Fibroblast of mammary gland (primary cell): ENCODE results near the gene TRPM3.

Experiments used
- DNase-seq: peaks from one replicate; pipeline ENCODE4 v3.0.0-alpha.2; 2010; ENCODE audit warnings: low read depth
- H3K4me3 ChIP-seq: 2 replicates; pipeline ENCODE4 v1.5.1; 2011; ENCODE audit warnings: low read depth, mild to moderate bottlenecking, low read length, moderate library complexity; ENCODE audit not compliant: control insufficient read depth
- TF ChIP-seq, protein P1 (sequence below): conservative IDR thresholded peaks from 2 replicates; pipeline ENCODE4 v1.5.1; 2011; ENCODE audit warnings: low read depth, low read length, inconsistent platforms; ENCODE audit not compliant: control insufficient read depth, insufficient read depth

TRPM3 gene

DNA sequence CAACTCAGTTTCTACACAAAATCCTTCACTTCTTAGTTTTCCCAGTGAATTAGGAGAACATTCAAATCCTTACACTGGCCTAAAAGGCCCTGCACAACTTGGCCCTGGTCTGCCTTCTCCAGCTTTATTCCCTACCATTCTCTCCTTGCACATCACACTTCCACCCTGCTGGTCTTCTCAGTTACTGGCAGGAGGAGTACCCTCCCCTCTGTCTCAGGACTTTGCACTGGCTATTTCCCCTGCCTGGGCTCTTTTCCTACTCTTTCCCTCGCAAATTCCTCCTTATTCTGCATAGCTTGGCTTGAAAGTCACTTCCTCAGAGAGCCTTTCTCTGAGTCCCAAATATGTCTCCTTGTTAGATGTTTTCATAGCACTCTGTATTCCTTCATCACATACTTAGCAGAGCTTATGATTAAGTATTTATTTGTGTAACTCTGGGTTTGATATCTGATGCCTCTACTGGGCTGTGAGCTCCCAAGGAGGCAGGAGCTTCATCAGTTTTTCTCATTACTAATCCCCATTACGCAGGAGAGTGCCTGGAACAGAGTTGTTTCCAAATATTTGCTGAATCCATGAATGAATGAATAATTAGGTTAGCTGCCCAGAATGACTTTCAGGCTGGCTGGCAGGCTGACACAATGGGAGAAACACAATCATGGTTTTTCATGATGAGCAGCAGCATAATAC lies 547.1 kb downstream of the TRPM3 start:
- no peak overlapping the region for H3K4me3 ChIP-seq
- TF ChIP-seq, protein P1, sequence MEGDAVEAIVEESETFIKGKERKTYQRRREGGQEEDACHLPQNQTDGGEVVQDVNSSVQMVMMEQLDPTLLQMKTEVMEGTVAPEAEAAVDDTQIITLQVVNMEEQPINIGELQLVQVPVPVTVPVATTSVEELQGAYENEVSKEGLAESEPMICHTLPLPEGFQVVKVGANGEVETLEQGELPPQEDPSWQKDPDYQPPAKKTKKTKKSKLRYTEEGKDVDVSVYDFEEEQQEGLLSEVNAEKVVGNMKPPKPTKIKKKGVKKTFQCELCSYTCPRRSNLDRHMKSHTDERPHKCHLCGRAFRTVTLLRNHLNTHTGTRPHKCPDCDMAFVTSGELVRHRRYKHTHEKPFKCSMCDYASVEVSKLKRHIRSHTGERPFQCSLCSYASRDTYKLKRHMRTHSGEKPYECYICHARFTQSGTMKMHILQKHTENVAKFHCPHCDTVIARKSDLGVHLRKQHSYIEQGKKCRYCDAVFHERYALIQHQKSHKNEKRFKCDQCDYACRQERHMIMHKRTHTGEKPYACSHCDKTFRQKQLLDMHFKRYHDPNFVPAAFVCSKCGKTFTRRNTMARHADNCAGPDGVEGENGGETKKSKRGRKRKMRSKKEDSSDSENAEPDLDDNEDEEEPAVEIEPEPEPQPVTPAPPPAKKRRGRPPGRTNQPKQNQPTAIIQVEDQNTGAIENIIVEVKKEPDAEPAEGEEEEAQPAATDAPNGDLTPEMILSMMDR: no peak
- DNase-seq: peak; percentile 94

DNA sequence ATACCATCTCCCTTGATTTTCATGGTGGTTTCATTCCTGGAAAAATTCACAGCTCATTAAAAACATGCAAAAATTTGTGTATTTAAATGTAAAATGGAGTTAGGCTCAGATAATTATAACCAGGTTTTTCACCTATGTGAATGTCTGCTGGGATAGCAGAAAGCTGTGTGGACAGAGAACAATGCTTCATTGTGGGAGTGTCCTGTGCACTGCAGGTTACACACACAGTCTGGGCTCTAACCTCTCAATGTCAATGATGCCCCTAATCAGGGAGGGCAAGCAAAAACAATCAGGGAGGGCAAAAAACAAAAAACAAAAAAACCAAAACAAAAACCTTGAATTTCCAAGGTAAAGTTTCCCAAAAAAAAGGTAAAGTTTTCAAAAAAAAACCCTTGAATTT lies 548.1 kb downstream of the TRPM3 start:
- TF ChIP-seq, protein P1: no peak
- DNase-seq: no peak
- no peak overlapping the region for H3K4me3 ChIP-seq

DNA sequence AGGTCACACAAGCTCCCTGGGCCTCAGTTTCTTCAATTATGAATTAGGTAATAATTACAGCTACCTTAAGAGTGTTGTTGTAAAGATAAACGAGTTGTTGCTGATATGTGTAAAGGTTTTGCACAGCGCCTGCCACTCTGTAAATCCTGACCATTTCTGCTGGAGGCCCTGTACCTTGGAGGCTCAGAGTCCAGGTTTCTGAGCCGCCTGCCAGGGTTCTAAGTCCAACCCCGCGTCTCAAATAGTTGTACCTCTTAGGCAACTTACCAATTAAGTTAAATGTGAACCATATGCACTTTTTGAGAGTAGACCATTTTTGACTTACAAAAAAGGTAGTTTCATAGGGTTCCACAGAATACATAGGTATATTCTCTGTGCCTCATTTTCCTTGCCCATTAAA lies 550.2 kb downstream of the TRPM3 start:
- TF ChIP-seq, protein P1: no peak
- no peak for DNase-seq
- no peak overlapping the region for H3K4me3 ChIP-seq

DNA sequence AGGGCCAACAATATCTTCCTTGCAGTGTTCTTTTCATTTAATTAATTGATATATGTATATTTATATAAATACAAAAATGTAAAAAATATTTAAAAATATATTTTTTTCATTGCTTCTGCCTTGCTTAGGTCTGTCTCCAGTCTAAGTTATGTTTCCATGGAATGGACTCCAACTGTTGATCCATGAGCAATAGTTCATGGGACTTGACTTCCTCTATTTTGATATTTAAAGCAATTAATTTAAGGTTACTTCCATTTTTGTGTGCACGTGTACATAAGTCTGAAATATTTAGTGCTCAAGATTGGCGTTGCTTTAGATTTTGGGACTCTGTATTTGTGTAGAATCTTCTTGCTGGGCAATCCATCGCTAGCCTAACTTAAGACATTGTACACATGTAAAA lies 551.6 kb downstream of the TRPM3 start:
- DNase-seq: no peak
- H3K4me3 ChIP-seq: no peak overlapping the region

DNA sequence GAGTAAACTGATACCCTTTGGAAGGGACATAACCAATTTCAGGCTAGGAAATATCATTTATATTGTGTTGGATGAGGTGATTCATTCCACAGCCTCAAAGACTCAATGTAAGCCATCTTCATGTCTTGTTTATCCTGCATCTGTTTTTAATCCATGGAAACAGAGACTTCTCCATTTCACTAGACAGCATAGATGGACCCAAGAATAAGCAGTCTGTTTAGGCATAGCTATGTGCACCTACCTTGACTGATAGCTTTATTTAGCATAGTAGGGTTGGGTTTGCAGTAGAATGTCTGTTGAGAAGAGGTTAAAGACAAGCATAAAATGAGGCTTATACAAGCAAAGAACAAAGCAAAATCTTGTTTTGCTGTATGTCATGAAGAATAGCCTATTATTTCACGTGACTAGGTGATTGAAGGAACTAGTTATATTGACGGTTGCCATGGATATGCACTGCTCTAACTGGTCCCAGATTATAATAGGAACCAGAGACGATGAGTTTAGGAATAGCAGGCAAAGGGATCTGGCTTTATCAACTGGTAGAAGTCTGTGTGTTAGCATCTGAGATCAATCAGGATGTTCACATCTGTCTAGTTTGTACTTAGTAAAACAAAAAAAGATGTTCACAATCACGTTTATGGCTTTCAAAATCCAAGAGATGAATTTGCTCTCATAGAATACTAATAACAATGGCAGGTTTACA lies 552.2 kb downstream of the TRPM3 start:
- peak; percentile 67 for DNase-seq
- no peak overlapping the region for H3K4me3 ChIP-seq
- TF ChIP-seq, protein P1: no peak

More for the DNA sequence above, 551.6 kb downstream of the TRPM3 start:
- TF ChIP-seq, protein P1: no peak

DNA sequence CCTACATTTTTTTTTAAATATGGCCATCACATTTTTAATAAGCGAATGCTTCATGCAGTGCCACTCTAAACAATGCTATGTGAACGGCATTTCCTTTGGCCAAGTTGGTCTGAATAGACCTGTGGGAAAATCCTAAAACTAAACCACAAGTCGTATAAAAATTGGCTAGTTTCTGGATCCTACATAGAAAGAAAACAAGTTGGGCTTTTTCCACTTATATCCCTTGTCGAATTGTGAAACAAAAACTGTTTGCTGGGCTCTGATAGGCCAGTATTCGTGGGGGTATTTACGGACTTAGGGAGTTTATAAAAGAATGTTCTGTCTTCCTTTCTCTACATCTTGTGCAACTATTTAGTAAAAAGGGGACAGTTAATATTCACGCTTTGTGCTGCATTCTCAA lies 553.9 kb downstream of the TRPM3 start:
- H3K4me3 ChIP-seq: no peak overlapping the region
- TF ChIP-seq, protein P1: no peak
- DNase-seq: no peak

DNA sequence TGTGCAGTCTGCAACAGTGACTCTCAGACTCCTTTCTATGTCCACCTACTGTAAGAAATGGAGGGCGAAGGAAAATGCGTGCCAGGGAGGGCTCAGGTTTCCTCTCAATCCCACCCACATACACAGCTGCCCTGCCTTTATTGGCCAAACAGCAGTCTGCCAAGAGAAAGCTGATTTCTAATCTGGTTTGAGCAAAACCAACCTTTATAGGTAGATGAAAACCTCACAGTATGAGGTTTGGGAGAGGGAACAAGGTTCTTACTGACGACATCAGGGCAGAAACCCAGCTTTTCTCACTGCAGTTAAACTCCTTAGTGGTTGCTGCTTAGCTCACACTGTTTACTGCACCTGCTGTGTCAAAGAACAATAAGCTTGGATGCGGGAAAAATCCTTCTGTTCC lies 554.7 kb downstream of the TRPM3 start:
- DNase-seq: no peak
- no peak overlapping the region for H3K4me3 ChIP-seq
- TF ChIP-seq, protein P1: no peak
